AG09309 (cell line): Measurements from ENCODE around the gene EMX1.

ENCODE experiments used
- DNase-seq: peaks from one replicate; pipeline ENCODE4 v3.0.0-alpha.2; 2010; ENCODE audit warnings: low read depth
- H3K4me3 ChIP-seq: 2 replicates; pipeline ENCODE4 v1.5.1; 2011; ENCODE audit warnings: mild to moderate bottlenecking, low read depth, low read length, moderate library complexity; ENCODE audit not compliant: control insufficient read depth
- CTCF ChIP-seq: IDR thresholded peaks from 2 replicates; pipeline ENCODE4 v1.5.1; 2011; ENCODE audit warnings: mild to moderate bottlenecking, low read depth, low read length, inconsistent platforms; ENCODE audit not compliant: insufficient read depth, control insufficient read depth; ENCODE audit errors: missing control alignments

EMX1 gene

GRCh38 chr2:72949045-72949444 lies 31.7 kb downstream of the EMX1 start:
- TF ChIP-seq CTCF: no peak
- no peak overlapping the region for H3K4me3 ChIP-seq
- no peak for DNase-seq

- DNase-seq: no peak
- TF ChIP-seq CTCF: no peak
- H3K4me3 ChIP-seq: no peak overlapping the region
These were observed 32.3 kb downstream of the EMX1 start for GRCh38 chr2:72949642-72950041.

- no peak for TF ChIP-seq CTCF
- no peak overlapping the region for H3K4me3 ChIP-seq
- DNase-seq: no peak
These were observed 33.4 kb downstream of the EMX1 start for GRCh38 chr2:72950558-72951255.

- DNase-seq: no peak
- TF ChIP-seq CTCF: no peak
- H3K4me3 ChIP-seq: no peak overlapping the region
These were observed 34.2 kb downstream of the EMX1 start for GRCh38 chr2:72951303-72952095.

- TF ChIP-seq CTCF: no peak
- DNase-seq: no peak
- H3K4me3 ChIP-seq: no peak overlapping the region
These were observed 34.9 kb downstream of the EMX1 start for GRCh38 chr2:72952110-72952823.

GRCh38 chr2:72952961-72953360 lies 35.6 kb downstream of the EMX1 start:
- no peak for TF ChIP-seq CTCF
- DNase-seq: no peak
- no peak overlapping the region for H3K4me3 ChIP-seq
